Muscle of arm (tissue), 14 donors: ENCODE measurements around the gene STING1. TPM values are rescaled to one million over a fixed set of nuclear protein-coding genes. Genes with fewer than 3 reads are reported as not detected.
"Not testable (repeated sequence)": the region's sequence is repeated elsewhere in the genome, so short reads cannot be mapped to it uniquely, and the experiment has no call there.

ENCODE experiments used
- DNase-seq: peaks from one replicate; pipeline ENCODE4 v3.0.0-alpha.2; 2013
- long read RNA-seq, 11 donors: transcript quantifications; one replicate each; lab custom pipeline, GENCODE V29; 2026
- polyA plus RNA-seq, 12 donors: library from polyadenylated mRNA; unstranded; fragments of 120-200 nt; gene quantifications; one replicate each; pipeline ENCODE4 v1.2.1, GENCODE V29; 2013; ENCODE audit not compliant: insufficient read length in 12 of 12

STING1 gene
- 10 to 100 TPM in 11 of 12 donors, not detected in 1; 17.0 to 48.5 (median 31.8) TPM for polyA plus RNA-seq
- long read RNA-seq, donor 1, partial matches to known transcripts, result 0 of 2 reads
- long read RNA-seq, donor 1, other reads (novel, unspliced or antisense), result 0 of 2 reads
- long read RNA-seq, donor 2, partial matches to known transcripts, result 0 of 4 reads
- long read RNA-seq, donor 2, other reads (novel, unspliced or antisense), result 0 of 4 reads
- long read RNA-seq, donor 3, partial matches to known transcripts, result 0 of 6 reads
- long read RNA-seq, donor 3, other reads (novel, unspliced or antisense), result 0 of 6 reads
- long read RNA-seq, donor 4, partial matches to known transcripts, result 0 of 1 reads
- long read RNA-seq, donor 4, other reads (novel, unspliced or antisense), result 0 of 1 reads
- long read RNA-seq, donor 5, partial matches to known transcripts, result 0 of 4 reads
- long read RNA-seq, donor 5, other reads (novel, unspliced or antisense), result 0 of 4 reads
- long read RNA-seq, donor 6, transcript TMEM173-201 (8 exons, 1,771 nt), result major isoform, 6 of 6 reads
- long read RNA-seq, donor 6, partial matches to known transcripts, result 0 of 6 reads
- long read RNA-seq, donor 6, other reads (novel, unspliced or antisense), result 0 of 6 reads
- long read RNA-seq, donor 7, partial matches to known transcripts, result 0 of 6 reads
- long read RNA-seq, donor 7, other reads (novel, unspliced or antisense), result 0 of 6 reads
- long read RNA-seq, donor 8, partial matches to known transcripts, result 0 of 3 reads
- long read RNA-seq, donor 8, other reads (novel, unspliced or antisense), result 0 of 3 reads
- long read RNA-seq, donor 9, partial matches to known transcripts, result 0 of 3 reads
- long read RNA-seq, donor 9, other reads (novel, unspliced or antisense), result 0 of 3 reads
- long read RNA-seq, donor 10, partial matches to known transcripts, result 0 of 3 reads
- long read RNA-seq, donor 10, other reads (novel, unspliced or antisense), result 0 of 3 reads
- long read RNA-seq, donor 11, transcript TMEM173-201 (8 exons, 1,771 nt), result major isoform, 5 of 9 reads
- long read RNA-seq, donor 11, partial matches to known transcripts, result 0 of 9 reads
- long read RNA-seq, donor 11, other reads (novel, unspliced or antisense), result 0 of 9 reads

DNA sequence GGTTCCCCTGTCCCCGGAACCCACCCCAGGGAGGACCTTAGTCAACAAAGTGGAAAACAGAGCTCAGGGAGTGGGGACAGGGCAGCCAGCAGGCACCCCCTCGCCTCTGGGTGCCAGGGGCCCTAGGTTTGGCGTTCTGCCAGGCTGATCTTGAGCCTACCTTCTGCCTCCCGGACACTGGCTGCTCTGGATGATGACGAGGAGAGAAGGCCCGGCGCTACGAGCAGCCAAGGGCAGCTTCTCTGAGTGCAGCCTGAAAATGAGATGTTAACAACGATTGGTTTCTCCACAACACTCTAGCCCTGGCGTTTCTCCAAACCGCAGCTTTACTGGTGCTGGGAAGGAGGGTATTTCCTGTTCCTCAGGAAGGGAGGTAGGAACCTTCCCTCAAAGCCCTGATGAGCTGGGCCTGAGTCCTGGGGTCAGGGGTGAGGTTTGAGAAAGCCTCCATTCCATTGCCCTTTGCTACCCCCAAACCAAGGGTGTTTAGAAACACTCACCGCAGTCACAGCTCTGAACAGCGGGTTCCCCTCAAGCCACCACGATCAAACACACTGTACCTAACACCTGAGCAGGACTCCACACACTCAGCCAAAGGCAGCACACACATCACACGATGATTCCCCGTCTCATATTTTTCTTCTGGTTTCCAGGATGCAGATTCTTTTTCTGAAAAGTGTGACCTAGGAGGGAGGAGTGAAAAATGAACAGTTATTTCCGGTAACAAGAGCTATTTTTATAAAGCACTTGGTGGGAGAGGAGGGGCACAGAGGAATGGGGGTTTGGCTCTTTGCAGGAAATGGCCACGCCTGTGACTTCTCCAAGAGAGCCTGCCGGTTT lies at the start of gene STING1:
Gene STING1, minus strand, starts transcription at position 709 of the 840 bp plus-strand sequence. CDS start 1,054 bp downstream, outside the sequence.
- DNase-seq, result peak; percentile 83

DNA sequence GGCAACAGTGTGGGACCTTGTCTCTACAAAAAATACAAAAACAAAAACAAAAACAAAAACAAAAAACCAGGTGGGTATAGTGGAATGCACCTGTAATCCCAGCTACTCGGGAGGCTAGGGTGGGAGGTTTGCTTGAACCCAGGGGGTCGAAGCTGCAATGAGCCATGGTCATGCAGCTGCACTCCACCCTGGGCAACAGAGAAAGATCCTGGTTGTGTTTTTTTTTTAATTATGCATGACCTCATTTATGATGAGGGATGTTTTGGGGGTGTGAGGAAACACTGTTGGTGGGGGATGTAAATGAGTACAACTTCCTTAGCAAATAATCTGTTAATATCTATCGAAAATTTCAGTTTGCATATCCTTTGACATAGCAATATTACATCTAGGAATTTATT lies 49.2 kb upstream of the STING1 start:
- DNase-seq, result no peak

DNA sequence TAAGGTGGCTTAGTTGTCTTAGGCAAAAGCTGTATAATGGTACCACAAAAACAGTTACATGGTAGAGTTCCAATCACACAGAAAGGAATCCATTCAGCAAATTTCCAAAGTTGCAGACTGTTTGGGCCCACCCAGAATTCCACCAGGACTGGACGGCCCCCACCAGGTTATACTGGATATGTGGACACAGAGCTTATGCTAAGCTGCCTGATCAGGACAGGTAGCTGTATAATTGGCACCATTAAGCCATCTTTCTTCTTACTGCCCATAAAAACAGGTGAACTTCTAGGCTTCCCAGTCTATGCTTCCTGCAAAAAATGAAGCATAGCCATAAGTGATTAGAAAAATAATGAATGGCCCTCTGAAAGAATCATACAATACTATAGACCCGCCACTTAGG lies 47.5 kb upstream of the STING1 start:
- DNase-seq, result not testable (repeated sequence)

DNA sequence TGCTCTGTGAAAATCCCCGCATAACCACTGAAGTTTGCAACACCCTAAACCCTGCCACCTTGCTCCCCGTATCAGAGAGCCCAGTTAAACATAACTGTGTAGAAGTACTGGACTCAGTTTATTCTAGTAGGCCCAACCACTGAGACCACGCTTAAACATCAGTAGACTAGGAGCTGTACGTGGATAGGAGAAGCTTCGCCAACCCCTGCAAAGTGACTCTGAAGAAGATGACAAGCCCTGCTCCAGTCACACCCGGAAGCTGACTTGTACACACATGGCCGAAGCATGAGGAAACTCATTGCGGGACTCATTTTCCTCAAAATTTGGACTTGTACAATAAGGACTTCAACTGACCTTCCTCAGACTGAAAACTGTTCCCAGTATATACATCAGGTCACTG lies 46.1 kb upstream of the STING1 start:
- not testable (repeated sequence) for DNase-seq

DNA sequence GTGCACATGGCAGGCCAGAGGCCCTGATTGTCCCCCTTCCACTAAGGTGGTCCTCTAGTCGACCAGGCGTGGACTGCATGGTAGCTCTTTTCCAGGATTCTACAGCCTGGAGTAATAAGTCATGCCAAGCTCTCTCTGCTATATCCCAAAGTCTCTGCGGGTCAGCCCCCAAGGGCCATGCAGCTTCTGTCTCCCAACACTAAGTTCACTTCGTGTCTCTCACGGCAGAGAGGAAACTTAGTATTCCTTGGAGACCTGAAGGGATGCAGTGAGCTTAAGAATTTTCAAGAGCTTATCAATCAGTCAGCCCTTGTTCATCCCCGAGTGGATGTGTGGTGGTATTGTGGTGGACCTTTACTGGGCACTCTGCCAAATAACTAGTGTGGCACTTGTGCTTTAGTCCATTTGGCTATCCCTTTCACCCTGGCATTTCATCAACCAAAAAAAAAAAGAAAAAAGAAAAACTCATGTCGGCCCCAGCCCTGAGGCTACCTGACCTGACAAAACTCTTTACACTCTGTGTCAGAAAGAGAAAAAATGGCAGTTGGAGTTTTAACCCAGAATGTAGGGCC lies 45.4 kb upstream of the STING1 start:
- DNase-seq, result not testable (repeated sequence)

DNA sequence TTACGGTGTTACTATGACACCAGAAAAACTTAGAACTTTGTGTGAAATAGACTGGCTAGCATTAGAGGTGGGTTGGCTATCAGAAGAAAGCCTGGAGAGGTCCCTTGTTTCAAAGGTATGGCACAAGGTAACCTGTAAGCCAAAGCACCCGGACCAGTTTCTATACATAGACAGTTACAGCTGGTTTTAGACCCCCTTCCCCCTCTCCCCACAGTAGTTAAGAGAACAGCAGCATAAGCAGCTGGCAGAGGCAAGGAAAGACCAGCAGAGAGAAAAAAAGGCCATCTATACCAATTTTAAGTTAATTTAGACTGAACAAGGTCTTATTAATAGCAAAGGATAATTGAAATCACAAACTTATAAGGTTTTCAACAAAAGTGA lies 44.5 kb upstream of the STING1 start:
- not testable (repeated sequence) for DNase-seq

DNA sequence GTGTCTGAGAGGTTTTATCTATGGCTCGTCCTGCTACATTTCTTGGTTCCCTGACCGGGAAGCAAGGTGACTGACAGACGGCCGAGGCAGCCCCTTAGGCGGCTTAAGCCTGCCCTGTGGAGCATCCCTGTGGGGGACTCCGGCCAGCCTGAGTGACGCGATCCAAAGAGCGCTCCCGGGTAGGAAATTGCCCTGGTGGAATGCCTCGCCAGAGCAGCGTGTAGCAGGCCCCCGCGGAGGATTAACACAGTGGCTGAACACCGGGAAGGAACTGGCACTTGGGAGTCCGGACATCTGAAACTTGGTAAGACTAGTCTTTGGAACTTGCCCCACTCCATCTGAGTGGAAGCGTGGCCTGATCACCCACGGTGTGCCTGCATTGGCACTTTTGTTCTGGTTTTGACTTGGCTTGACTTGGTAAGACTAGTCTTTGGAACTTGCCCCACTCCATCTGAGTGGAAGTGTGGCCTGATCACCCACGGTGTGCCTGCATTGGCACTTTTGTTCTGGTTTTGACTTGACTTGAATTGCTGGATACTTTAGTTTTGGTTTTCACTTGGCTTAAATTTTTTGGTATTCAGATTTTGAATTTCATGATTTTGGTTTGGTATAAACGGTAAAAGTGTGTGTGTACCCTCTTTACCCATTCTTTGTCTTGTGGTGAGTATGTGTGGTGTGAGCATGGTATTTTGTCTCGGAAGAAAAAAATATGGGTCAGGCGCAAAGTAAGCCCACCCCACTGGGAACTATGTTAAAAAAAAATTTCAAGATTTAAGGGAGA lies 43.9 kb upstream of the STING1 start:
- DNase-seq, result not testable (repeated sequence)

DNA sequence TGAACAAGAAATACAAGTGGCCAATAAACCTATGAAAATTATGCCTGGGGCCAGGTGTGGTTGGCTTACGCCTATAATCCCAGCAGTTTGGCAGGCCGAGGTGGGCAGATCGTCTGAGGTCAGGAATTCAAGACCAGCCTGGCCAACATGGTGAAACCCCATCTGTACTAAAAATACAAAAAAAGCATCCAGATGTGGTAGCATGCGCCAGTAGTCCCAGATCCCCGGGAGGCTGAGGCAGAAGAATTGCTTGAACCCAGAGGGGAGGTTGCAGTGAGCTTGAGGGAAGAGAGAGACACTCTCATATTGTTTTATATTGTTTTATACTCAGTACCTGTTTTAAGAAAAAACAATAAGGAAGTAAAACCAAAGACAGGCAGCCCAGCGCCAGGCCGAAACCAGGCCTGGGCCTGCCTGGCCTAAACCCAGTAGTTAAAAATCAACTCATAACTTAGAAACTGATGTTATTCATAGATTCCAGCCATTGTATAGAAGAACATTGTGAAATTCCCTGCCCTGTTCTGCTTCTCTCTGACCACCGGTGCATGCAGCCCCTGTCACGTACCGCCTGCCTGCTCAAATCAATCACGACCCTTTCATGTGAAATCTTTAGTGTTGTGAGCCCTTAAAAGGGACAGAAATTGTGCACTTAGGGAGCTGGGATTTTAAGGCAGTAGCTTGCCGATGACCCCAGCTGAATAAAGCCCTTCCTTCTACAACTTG lies 43.2 kb upstream of the STING1 start:
- DNase-seq, result not testable (repeated sequence)

DNA sequence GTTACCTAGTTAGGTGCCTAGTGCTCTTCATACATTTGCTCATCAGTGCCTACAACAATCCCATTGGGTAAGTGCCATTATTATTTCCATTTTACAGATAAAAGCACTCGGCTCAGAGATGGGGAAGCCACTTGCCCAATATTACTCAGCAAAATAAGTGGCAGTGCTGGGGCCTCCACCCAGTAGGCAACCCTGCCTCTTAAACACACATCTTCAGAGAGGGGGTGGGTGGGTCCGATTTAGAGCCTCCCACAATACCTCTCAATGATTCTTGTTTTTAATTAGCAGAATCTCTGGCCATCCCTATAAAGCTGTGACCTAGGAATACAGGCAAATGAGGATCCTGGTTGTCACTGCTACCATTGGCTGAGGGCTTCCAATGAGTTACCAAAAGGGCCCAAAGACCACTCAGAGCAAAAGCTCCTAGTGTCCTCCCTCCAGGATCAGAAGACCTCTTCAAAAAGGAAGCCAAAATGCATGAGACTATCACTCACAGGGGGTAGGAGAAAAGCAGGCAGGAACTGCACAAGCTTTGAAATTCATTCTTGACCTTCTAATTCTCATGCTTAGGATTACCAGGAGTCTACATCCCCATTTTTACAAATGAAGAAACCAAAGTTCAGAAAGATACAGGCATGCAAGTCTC lies 42.5 kb upstream of the STING1 start:
- no peak for DNase-seq

DNA sequence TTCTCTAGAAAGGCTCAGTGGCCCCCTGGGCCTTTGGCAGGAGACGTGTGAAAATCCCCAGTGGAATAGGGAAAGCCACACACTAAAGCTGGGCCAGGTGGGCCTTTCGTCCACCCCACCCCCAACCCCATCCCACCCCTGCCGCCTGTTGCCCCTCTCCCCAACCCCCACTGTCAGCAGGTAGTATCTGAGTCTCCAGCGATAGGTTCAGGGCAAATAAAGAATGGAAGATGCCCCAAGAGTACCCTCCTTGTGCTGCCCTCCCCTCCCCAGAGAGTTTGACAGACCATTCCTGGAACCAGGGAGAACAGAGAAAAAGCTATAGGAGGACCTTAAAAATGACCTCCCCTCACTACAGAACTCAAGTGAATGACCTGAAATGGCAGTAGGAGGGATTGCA lies 41.9 kb upstream of the STING1 start:
- DNase-seq, result no peak

DNA sequence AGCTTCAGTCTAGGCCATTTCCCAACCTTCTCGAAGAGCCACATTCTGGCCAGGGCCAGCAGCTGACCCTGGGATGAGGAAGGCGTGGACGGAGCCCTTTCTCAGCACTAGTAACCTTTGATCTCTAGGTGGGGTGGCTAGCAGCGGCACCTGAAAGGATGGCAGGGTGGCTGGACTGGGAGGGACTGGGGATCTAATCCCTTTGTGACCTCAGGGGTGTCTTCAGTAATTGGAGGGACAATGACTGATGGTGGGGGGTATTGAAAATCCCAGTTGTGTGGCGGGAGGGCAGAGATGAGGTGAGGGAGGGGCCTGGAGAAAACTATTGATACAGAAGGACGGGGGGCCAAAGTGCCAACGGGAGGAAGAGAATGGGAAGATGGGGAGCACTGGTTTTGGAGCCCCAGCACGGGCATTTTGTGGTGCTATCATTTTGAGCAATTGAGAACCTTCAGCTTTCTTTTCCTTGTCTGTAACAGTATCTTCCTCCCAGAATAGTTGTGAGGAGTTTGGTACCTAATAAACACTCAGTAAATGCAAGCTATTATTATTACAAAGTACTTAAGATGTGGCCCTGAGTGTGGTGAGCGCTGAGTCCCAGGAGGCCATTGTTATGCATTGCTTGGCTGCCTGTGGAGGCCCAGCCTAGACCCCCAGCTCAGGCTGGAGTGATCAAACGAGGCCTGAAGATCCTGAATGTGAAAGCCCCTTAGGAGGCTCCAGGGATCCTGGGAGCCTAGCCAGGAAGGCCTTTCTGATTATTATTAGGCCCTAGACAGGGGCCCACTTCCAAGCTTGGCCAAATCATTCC lies 41.3 kb upstream of the STING1 start:
- DNase-seq, result no peak

DNA sequence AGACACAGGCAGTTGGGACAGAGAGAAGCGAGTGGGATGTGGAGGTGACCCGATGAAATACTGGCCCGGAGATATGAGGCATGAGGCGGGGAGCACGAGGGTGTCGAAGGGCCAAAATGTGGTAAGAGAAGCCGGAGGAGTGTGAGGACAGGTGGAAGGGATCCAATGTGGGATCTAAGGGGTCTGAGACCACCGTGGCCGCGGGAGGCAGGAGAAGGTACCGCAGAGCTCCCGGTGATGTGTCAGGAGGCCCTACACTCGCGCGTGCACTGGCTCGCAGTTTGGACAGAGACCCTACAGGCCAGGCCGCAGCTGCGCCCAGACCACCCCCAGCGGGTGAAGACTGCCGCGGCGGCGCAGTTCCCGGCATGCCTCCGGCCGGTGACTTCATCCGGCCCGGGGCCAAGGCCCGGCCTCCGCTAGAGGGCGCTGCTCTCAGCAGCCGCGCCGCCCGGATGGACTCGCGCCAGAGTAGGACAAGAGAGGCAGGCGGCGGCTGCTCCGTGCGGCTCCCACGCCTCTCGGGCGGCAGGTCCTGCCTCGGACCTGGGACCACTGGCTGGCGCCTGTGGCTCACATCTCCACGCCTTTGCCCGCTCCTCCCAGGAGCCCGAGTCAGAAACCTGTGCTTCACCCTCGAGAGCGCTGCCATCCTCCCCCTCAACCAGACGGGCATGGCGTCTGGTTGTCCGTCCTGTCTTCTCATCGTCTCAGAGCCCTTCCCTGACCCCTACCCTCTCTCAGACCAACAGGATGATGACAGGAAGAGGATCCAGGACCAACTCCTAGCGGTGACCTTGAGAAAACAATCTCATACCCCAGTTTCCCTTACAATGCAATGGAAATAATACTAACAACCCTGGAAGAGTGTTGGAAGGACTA lies 35.4 kb upstream of the STING1 start:
- peak; percentile 97 for DNase-seq

DNA sequence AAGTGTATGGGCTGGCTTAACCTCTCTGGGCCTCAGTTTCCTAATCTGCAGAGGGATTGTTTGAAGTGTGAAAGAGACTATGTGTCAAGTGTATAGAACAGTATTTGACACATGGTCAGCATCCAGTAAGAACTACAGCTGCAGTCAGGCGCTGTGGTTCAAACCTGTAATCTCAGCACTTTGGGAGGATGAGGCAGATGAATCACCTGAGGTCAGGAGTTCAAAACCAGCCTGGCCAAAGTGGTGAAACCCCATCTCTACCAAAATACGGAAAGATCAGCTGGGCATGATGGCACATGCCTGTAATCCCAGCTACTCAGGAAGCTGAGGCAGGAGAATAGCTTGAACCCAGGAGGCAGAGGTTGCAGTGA lies 31.9 kb upstream of the STING1 start:
- no peak for DNase-seq

DNA sequence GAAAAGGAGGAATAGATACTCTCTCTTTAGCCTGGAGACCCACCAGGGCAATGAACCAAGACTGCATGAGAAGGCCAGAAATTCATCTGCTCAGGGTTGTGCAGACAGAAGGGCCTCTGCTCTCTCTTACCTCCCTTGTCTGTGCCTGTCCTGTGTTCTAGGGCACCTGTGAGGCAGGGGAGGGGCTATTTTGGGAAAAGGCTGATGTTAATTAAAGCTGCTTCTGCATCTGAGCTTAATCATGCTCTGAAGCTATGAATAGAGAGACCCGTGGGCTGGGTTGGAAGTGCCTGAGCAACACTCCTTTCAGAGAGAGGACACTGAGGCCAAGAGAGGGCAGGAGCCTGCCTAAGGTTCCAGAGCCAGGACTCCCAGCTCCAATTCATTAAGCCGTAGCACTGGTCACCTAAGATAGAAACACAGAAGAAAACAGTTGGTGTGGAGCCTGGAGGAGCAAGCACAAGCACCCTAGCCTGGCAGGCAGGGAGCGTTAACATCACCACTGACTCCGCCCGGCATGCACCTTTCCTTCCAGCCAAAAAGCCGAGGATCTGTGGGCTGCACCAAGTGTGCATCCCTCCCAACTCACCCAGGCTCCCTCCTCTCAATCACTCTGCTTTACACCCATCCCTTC lies 31.4 kb upstream of the STING1 start:
- no peak for DNase-seq

DNA sequence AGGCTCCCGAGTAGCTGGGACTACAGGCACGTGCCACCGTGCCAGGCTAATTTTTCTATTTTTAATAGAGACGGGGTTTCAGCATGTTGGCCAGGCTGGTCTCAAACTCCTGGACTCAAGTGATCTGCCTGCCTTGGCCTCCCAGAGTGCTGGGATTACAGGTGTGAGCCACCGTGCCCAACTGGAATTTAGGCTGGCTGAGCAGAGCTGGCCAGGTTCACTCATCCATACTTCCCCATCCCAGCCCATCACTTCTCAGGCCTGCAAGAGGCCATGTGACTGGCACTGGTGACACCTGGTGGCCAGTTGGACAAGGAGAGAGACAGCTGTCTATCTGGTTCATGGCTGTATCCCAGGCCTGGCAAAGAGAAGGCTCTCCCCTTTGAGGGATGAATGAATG lies 30.9 kb upstream of the STING1 start:
- peak; percentile 69 for DNase-seq

DNA sequence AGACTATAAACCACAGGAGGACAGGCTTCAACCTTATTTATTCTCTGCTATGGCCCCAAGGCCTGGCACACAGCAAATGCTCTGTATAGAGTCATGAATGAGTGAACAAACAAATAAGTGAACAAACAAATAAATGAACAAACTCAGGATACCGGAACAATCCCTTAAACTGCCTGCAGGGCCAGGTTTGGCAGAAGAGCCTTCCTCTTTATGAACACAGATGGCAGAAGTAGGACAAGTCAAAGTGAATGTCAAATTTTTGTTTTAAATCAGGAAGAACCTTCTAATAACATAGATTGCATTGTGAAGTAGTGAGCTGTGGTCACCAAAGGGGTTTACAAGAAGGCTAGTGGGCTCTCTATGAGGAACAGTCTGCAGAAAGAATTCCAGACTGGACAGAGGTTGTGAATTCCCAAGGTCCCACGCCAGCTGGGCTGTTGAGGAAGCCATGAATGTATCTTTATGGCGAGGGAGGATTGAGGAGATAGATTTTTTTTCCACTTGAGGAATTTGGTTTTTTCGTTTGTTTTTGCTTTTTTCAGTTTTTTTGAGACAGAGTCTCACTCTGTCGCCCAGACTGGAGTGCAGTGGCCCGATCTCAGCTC lies 30.3 kb upstream of the STING1 start:
- no peak for DNase-seq
